ENCODE measurements around the gene MYZAP.

Gene MYZAP

DNA sequence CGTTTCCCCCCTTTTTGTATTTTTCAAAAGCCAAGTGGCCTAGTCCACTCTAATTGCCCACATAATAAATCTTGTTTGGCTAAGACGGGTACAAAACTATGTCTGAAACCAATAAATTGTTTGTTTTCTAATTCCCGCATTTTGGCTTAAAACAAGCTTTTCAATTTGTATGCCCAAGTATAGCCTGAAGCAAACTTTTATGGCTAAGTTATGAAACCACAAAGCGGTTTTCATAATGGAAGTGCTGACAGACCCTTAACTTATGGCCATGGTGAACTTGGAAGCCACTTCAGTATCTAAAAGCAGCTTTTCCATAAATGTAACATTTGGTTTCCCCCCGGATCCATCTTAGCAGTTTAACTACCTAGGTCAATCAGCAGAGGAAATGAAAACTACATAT is 84.9 kb downstream of the MYZAP start:
- Histone ChIP-seq H3K27ac (replicated peaks) (no peak overlapping the region), H3K4me3 (replicated peaks; ENCODE audit: insufficient read depth, low read length) (no peak overlapping the region), H3K27me3 (ENCODE audit: insufficient read depth, poor library complexity, severe bottlenecking) (peaks cover 7% of the 10 kb centered on the region)
- DNase-seq (ENCODE audit: low read depth in 1 of 2, low spot score in 1 of 2), result no peak
- TF ChIP-seq, protein P1, sequence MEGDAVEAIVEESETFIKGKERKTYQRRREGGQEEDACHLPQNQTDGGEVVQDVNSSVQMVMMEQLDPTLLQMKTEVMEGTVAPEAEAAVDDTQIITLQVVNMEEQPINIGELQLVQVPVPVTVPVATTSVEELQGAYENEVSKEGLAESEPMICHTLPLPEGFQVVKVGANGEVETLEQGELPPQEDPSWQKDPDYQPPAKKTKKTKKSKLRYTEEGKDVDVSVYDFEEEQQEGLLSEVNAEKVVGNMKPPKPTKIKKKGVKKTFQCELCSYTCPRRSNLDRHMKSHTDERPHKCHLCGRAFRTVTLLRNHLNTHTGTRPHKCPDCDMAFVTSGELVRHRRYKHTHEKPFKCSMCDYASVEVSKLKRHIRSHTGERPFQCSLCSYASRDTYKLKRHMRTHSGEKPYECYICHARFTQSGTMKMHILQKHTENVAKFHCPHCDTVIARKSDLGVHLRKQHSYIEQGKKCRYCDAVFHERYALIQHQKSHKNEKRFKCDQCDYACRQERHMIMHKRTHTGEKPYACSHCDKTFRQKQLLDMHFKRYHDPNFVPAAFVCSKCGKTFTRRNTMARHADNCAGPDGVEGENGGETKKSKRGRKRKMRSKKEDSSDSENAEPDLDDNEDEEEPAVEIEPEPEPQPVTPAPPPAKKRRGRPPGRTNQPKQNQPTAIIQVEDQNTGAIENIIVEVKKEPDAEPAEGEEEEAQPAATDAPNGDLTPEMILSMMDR (IDR thresholded peaks at IDR 0.05; ENCODE audit: insufficient read depth, low read length), result no peak
- TF ChIP-seq, protein P2, sequence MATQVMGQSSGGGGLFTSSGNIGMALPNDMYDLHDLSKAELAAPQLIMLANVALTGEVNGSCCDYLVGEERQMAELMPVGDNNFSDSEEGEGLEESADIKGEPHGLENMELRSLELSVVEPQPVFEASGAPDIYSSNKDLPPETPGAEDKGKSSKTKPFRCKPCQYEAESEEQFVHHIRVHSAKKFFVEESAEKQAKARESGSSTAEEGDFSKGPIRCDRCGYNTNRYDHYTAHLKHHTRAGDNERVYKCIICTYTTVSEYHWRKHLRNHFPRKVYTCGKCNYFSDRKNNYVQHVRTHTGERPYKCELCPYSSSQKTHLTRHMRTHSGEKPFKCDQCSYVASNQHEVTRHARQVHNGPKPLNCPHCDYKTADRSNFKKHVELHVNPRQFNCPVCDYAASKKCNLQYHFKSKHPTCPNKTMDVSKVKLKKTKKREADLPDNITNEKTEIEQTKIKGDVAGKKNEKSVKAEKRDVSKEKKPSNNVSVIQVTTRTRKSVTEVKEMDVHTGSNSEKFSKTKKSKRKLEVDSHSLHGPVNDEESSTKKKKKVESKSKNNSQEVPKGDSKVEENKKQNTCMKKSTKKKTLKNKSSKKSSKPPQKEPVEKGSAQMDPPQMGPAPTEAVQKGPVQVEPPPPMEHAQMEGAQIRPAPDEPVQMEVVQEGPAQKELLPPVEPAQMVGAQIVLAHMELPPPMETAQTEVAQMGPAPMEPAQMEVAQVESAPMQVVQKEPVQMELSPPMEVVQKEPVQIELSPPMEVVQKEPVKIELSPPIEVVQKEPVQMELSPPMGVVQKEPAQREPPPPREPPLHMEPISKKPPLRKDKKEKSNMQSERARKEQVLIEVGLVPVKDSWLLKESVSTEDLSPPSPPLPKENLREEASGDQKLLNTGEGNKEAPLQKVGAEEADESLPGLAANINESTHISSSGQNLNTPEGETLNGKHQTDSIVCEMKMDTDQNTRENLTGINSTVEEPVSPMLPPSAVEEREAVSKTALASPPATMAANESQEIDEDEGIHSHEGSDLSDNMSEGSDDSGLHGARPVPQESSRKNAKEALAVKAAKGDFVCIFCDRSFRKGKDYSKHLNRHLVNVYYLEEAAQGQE (IDR thresholded peaks at IDR 0.05; ENCODE audit: insufficient replicate concordance, low read depth), result no peak
- TF ChIP-seq SPI1 (IDR thresholded peaks at IDR 0.05; ENCODE audit: borderline replicate concordance, low read depth) (no peak), GABPA (IDR thresholded peaks at IDR 0.05; ENCODE audit: low read depth) (no peak), POLR2AphosphoS5 (IDR thresholded peaks at IDR 0.05; ENCODE audit: low read depth) (no peak)

DNA sequence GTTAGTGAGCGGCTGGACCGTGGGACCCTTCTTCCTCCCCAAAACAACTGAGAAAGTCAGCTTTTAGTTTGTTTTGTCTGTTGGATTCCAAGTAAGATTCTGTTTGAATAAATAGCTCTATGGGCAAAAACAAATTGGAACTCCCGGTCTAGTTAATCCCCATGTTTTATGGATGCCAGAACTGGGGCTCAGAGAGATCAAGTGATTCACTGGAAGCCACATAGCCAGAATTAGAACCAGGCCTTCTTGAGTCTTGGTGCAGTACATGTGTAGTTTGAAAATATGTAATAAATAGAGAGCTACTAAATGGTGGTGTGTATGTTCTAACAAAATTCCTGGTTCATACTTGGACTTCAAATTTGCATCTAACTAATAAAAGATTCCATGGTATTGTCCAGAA is 85.5 kb downstream of the MYZAP start:
- Histone ChIP-seq H3K27ac (replicated peaks) (no peak overlapping the region), H3K27me3 (ENCODE audit: insufficient read depth, poor library complexity, severe bottlenecking) (peaks cover 4% of the 10 kb centered on the region), H3K4me3 (replicated peaks; ENCODE audit: insufficient read depth, low read length) (no peak overlapping the region)
- TF ChIP-seq, protein P2 (IDR thresholded peaks at IDR 0.05; ENCODE audit: insufficient replicate concordance, low read depth), result no peak
- TF ChIP-seq SPI1 (IDR thresholded peaks at IDR 0.05; ENCODE audit: borderline replicate concordance, low read depth) (no peak), GABPA (IDR thresholded peaks at IDR 0.05; ENCODE audit: low read depth) (no peak), POLR2AphosphoS5 (IDR thresholded peaks at IDR 0.05; ENCODE audit: low read depth) (no peak)
- TF ChIP-seq, protein P1 (IDR thresholded peaks at IDR 0.05; ENCODE audit: insufficient read depth, low read length), result no peak
- DNase-seq (ENCODE audit: low read depth in 1 of 2, low spot score in 1 of 2), result no peak

DNA sequence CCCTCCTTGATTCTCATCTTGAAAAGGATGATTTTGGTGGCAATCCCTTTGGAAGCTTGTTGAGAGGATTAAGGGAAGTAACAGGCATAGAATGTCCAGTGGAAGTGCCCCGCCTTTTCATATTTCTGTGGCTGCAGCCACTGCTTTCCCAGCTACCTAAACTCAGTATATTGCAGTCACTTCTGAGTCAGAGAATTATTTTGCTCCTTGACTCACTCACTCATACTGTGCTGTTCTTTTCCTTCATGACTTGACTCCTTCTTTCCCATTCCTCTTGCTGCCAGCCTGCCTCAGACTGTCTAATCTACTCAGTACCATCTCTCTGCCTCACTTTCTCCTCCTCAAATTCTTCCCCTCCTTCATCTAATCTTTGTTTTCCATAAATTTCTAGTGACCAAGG is 88.3 kb downstream of the MYZAP start:
- no peak for DNase-seq (ENCODE audit: low read depth in 1 of 2, low spot score in 1 of 2)
- H3K4me3 ChIP-seq (replicated peaks; ENCODE audit: insufficient read depth, low read length), result no peak overlapping the region
- H3K27me3 ChIP-seq (ENCODE audit: insufficient read depth, poor library complexity, severe bottlenecking), result no peaks in the 10 kb centered on the region
- TF ChIP-seq SPI1 (IDR thresholded peaks at IDR 0.05; ENCODE audit: borderline replicate concordance, low read depth), result no peak
- TF ChIP-seq, protein P1 (IDR thresholded peaks at IDR 0.05; ENCODE audit: insufficient read depth, low read length), result no peak
- no peak for TF ChIP-seq POLR2AphosphoS5 (IDR thresholded peaks at IDR 0.05; ENCODE audit: low read depth)
- TF ChIP-seq, protein P2 (IDR thresholded peaks at IDR 0.05; ENCODE audit: insufficient replicate concordance, low read depth), result no peak
- no peak for TF ChIP-seq GABPA (IDR thresholded peaks at IDR 0.05; ENCODE audit: low read depth)
- H3K27ac ChIP-seq (replicated peaks), result no peak overlapping the region

Measured in HL-60 (cell line).